Measurements from ENCODE around the gene NDOR1. TPM values are rescaled to one million over a fixed set of nuclear protein-coding genes. Genes with fewer than 3 reads are reported as not detected.

Gene NDOR1
- total RNA-seq, 2 experiments from 2014 or later: 50.1 to 50.6 TPM

- H3K4me3 Mint-ChIP-seq: no peak overlapping the region
- H3K27ac Mint-ChIP-seq: no peak overlapping the region
- no peaks in the 10 kb centered on the region for H3K36me3 Mint-ChIP-seq
- H3K4me1 Mint-ChIP-seq: no peaks in the 10 kb centered on the region
- DNase-seq: no peak
- ATAC-seq: no peak
- H3K9me3 Mint-ChIP-seq (ENCODE audit: low read depth): no peaks in the 10 kb centered on the region
- CTCF ChIA-PET: interaction anchor here (1.2 kb wide), 1 partner anchor 44 kb away, joined by 3 read pairs; no protein-coding TSS in a partner anchor
- H3K27me3 Mint-ChIP-seq: peaks cover 39% of the 10 kb centered on the region
Observed at GRCh38 chr9:137172901-137173795, 32.4 kb upstream of the NDOR1 start.

- H3K4me1 Mint-ChIP-seq: no peaks in the 10 kb centered on the region
- no peaks in the 10 kb centered on the region for H3K36me3 Mint-ChIP-seq
- H3K27me3 Mint-ChIP-seq: peaks cover 37% of the 10 kb centered on the region
- CTCF ChIA-PET: interaction anchor here (0.6 to 1.3 kb wide), 3 partner anchors 40 to 78 kb away, joined by 4 read pairs; no protein-coding TSS in a partner anchor
- H3K9me3 Mint-ChIP-seq (ENCODE audit: low read depth): no peaks in the 10 kb centered on the region
- no peak overlapping the region for H3K27ac Mint-ChIP-seq
- DNase-seq (no peak), ATAC-seq (no peak)
- H3K4me3 Mint-ChIP-seq: no peak overlapping the region
Observed at GRCh38 chr9:137173796-137174664, 31.5 kb upstream of the NDOR1 start.

- Mint-ChIP-seq H3K4me3 (no peak overlapping the region), H3K36me3 (no peaks in the 10 kb centered on the region), H3K9me3 (ENCODE audit: low read depth) (no peaks in the 10 kb centered on the region), H3K27ac (no peak overlapping the region), H3K4me1 (no peaks in the 10 kb centered on the region), H3K27me3 (peaks cover 37% of the 10 kb centered on the region)
- CTCF ChIA-PET: interaction anchor here (0.6 to 2.7 kb wide), 6 partner anchors 13 to 79 kb away, joined by 4 to 10 read pairs (median 4); partner anchors contain the start of genes RNF208 and RNF224
- ATAC-seq (no peak), DNase-seq (no peak)
Observed at GRCh38 chr9:137174722-137175293, 30.7 kb upstream of the NDOR1 start.

GRCh38 chr9:137175345-137175961 lies 30.0 kb upstream of the NDOR1 start:
- H3K36me3 Mint-ChIP-seq: no peaks in the 10 kb centered on the region
- no peaks in the 10 kb centered on the region for H3K4me1 Mint-ChIP-seq
- no peaks in the 10 kb centered on the region for H3K9me3 Mint-ChIP-seq (ENCODE audit: low read depth)
- peaks cover 31% of the 10 kb centered on the region for H3K27me3 Mint-ChIP-seq
- ATAC-seq: no peak
- H3K27ac Mint-ChIP-seq: no peak overlapping the region
- H3K4me3 Mint-ChIP-seq: no peak overlapping the region
- no peak for DNase-seq
- CTCF ChIA-PET: interaction anchor here (1.2 to 2.7 kb wide), 6 partner anchors 12 to 80 kb away, joined by 4 to 10 read pairs (median 5); partner anchors contain the start of genes RNF208 and RNF224

- ATAC-seq (peak; percentile 71), DNase-seq (peak; percentile 54)
- Mint-ChIP-seq H3K4me3 (no peak overlapping the region), H3K27me3 (peaks cover 20% of the 10 kb centered on the region), H3K27ac (no peak overlapping the region), H3K9me3 (ENCODE audit: low read depth) (no peaks in the 10 kb centered on the region), H3K4me1 (no peaks in the 10 kb centered on the region), H3K36me3 (no peaks in the 10 kb centered on the region)
- CTCF ChIA-PET: interaction anchor here (0.6 to 2.7 kb wide), 10 partner anchors 11 to 141 kb away, joined by 3 to 10 read pairs (median 4); partner anchors contain the start of gene SSNA1
Observed at GRCh38 chr9:137176302-137177182, 29.0 kb upstream of the NDOR1 start.

GRCh38 chr9:137178201-137178938 lies 27.1 kb upstream of the NDOR1 start:
- Mint-ChIP-seq H3K36me3 (peaks cover 4% of the 10 kb centered on the region), H3K4me1 (no peaks in the 10 kb centered on the region), H3K27me3 (peaks cover 10% of the 10 kb centered on the region), H3K27ac (no peak overlapping the region), H3K4me3 (no peak overlapping the region), H3K9me3 (ENCODE audit: low read depth) (no peaks in the 10 kb centered on the region)
- ATAC-seq: no peak
- CTCF ChIA-PET: interaction anchor here (0.8 to 0.9 kb wide), 2 partner anchors 49 to 83 kb away, joined by 3 read pairs; partner anchors contain the start of gene RNF224
- no peak for DNase-seq

GRCh38 chr9:137178939-137179630 lies 26.4 kb upstream of the NDOR1 start:
- Mint-ChIP-seq H3K9me3 (ENCODE audit: low read depth) (no peaks in the 10 kb centered on the region), H3K27ac (no peak overlapping the region), H3K36me3 (peaks cover 4% of the 10 kb centered on the region), H3K27me3 (peaks cover 3% of the 10 kb centered on the region), H3K4me1 (no peaks in the 10 kb centered on the region), H3K4me3 (no peak overlapping the region)
- DNase-seq (no peak), ATAC-seq (no peak)
- CTCF ChIA-PET: interaction anchor here (0.8 to 0.9 kb wide), 2 partner anchors 48 to 83 kb away, joined by 3 read pairs; partner anchors contain the start of gene RNF224

GRCh38 chr9:137179761-137180160 lies 25.7 kb upstream of the NDOR1 start:
- peaks cover 2% of the 10 kb centered on the region for H3K27me3 Mint-ChIP-seq
- CTCF ChIA-PET: no interaction called here

GRCh38 chr9:137180491-137180890 lies 25.0 kb upstream of the NDOR1 start:
- Mint-ChIP-seq H3K36me3 (peaks cover 4% of the 10 kb centered on the region), H3K27me3 (no peaks in the 10 kb centered on the region), H3K4me1 (peaks cover 1% of the 10 kb centered on the region), H3K27ac (no peak overlapping the region), H3K4me3 (no peak overlapping the region), H3K9me3 (ENCODE audit: low read depth) (no peaks in the 10 kb centered on the region)
- DNase-seq: no peak
- CTCF ChIA-PET: no interaction called here
- ATAC-seq: no peak

More at GRCh38 chr9:137179761-137180160, 25.7 kb upstream of the NDOR1 start:
- no peaks in the 10 kb centered on the region for H3K9me3 Mint-ChIP-seq (ENCODE audit: low read depth)
- peaks cover 4% of the 10 kb centered on the region for H3K36me3 Mint-ChIP-seq
- H3K4me1 Mint-ChIP-seq: no peaks in the 10 kb centered on the region
- H3K27ac Mint-ChIP-seq: no peak overlapping the region
- ATAC-seq (no peak), DNase-seq (no peak)
- H3K4me3 Mint-ChIP-seq: no peak overlapping the region

- Mint-ChIP-seq H3K4me3 (no peak overlapping the region), H3K36me3 (peaks cover 4% of the 10 kb centered on the region), H3K4me1 (peaks cover 8% of the 10 kb centered on the region), H3K27me3 (no peaks in the 10 kb centered on the region), H3K27ac (no peak overlapping the region), H3K9me3 (ENCODE audit: low read depth) (no peaks in the 10 kb centered on the region)
- no peak for ATAC-seq
- CTCF ChIA-PET: no interaction called here
- no peak for DNase-seq
Observed at GRCh38 chr9:137181680-137182079, 23.8 kb upstream of the NDOR1 start.

- Mint-ChIP-seq H3K9me3 (ENCODE audit: low read depth) (no peaks in the 10 kb centered on the region), H3K27ac (no peak overlapping the region), H3K4me3 (no peak overlapping the region), H3K27me3 (no peaks in the 10 kb centered on the region), H3K4me1 (peaks cover 19% of the 10 kb centered on the region), H3K36me3 (peaks cover 4% of the 10 kb centered on the region)
- no peak for DNase-seq
- ATAC-seq: no peak
- CTCF ChIA-PET: no interaction called here
Observed at GRCh38 chr9:137182836-137183235, 22.7 kb upstream of the NDOR1 start.

Measured in activated CD8-positive, alpha-beta memory T cell treated with anti-CD3 and anti-CD28 coated beads, Interleukin-2, amount 10 ng/mL, durations not matched to agents 7 days and 5 days (primary cell).